ENCODE measurements around the gene DDX43.

DNA sequence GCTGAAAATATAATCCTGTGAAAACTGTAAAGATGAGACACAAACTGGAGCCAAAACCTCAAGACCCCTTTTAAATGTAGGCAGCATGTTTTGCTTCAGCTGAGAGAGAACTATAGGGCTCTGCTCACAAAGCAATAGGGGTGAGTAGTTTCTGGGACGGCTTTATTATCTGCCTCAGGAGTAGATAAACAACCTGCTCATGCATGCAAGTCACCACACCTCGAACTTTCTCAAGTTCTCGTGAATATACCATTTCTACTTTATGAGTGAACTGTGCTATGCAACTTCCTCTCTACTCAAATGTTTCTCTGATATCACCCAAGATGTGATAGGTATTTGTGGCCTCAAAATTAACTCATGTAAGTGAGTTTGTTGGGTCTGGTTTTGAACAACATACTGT lies 17.4 kb upstream of the DDX43 start:
- no peak for TF ChIP-seq POLR2A (IDR thresholded peaks at IDR 0.05)
- TF ChIP-seq CTCF (IDR thresholded peaks at IDR 0.05), result no peak
